Ascending aorta (tissue), 2 donors: Measurements from ENCODE around the gene AFF3. TPM values are rescaled to one million over a fixed set of nuclear protein-coding genes. Genes with fewer than 3 reads are reported as not detected.
A peak's percentile ranks its signal among the peaks of the same experiment; 100 is the strongest.
"Not testable (repeated sequence)": the region's sequence is repeated elsewhere in the genome, so short reads cannot be mapped to it uniquely, and the experiment has no call there.

Experiments
- DNase-seq, 2 donors: peaks; one replicate each; pipeline ENCODE4 v3.0.0-alpha.2; 2019; ENCODE audit warnings: low spot score in 2 of 2
- H3K27ac ChIP-seq, 2 donors: fragments of 200-600 bp; sonication (generic); one replicate each; pipeline ENCODE4 v1.5.1; 2016 to 2017; ENCODE audit warnings: mild to moderate bottlenecking in 1 of 2
- H3K27me3 ChIP-seq: fragments of 200-600 bp; sonication (generic); one replicate; pipeline ENCODE4 v1.5.1; 2017
- H3K36me3 ChIP-seq, 2 donors: fragments of 200-600 bp; sonication (generic); one replicate each; pipeline ENCODE4 v1.5.1; 2016
- H3K4me1 ChIP-seq, 2 donors: fragments of 200-600 bp; sonication (generic); one replicate each; pipeline ENCODE4 v1.5.1; 2016 to 2017; ENCODE audit warnings: mild to moderate bottlenecking in 1 of 2
- H3K4me3 ChIP-seq, 2 donors: fragments of 200-600 bp; sonication (generic); one replicate each; pipeline ENCODE4 v1.5.1; 2016 to 2017; ENCODE audit warnings: mild to moderate bottlenecking in 1 of 2
- H3K9me3 ChIP-seq, 2 donors: fragments of 200-600 bp; sonication (generic); one replicate each; pipeline ENCODE4 v1.5.1; 2016
- intact Hi-C: fragments of 100-400 bp; cut with DNase I; formaldehyde crosslinking; loops from one replicate; pipeline ENCODE4 v1.15.1; 2023
- total RNA-seq: library from RNA; depleted of rRNA; stranded (reverse); fragments of >200 nt; gene quantifications from one replicate; pipeline ENCODE4 v1.1.0, GENCODE V29; 2016
- TF ChIP-seq, protein P1 (sequence below), 3 experiments: fragments of 200-600 bp in 2 of 3; fragments of 450-650 bp in 1 of 3; sonication (generic) in 2 of 3; IDR thresholded peaks; one replicate each; pipeline ENCODE4 v1.5.1; 2016 to 2019; ENCODE audit warnings: antibody characterized with exemption in 3 of 3, mild to moderate bottlenecking in 1 of 3, moderate library complexity in 1 of 3

Gene AFF3
- total RNA-seq, 1 donor from 2014 or later, result 7.1 TPM

DNA sequence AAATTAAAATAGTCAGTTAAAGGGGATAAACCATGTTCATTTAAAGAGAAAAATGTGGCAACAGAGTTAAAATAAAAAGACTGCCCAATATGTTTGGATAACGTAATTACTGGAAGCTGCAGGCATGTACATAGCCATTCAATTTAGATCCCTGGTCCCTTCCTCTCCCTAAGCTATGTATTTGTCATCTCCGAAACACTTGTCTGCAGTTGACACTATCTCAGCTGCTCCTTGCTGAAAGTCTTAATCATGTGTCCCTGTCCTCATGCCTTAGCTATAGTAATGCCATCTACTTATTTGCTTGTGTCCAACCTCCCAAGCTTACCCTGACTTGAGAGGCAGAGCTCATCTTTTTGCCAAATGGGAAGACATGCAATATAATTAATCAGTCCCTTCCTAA lies 478.7 kb downstream of the AFF3 start:
- TF ChIP-seq, protein P1, sequence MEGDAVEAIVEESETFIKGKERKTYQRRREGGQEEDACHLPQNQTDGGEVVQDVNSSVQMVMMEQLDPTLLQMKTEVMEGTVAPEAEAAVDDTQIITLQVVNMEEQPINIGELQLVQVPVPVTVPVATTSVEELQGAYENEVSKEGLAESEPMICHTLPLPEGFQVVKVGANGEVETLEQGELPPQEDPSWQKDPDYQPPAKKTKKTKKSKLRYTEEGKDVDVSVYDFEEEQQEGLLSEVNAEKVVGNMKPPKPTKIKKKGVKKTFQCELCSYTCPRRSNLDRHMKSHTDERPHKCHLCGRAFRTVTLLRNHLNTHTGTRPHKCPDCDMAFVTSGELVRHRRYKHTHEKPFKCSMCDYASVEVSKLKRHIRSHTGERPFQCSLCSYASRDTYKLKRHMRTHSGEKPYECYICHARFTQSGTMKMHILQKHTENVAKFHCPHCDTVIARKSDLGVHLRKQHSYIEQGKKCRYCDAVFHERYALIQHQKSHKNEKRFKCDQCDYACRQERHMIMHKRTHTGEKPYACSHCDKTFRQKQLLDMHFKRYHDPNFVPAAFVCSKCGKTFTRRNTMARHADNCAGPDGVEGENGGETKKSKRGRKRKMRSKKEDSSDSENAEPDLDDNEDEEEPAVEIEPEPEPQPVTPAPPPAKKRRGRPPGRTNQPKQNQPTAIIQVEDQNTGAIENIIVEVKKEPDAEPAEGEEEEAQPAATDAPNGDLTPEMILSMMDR (IDR thresholded peaks at IDR 0.05), result no peak
- H3K9me3 ChIP-seq, result no peaks in the 10 kb centered on the region
- H3K4me1 ChIP-seq, result peaks cover 4 to 27% of the 10 kb centered on the region in 2 donors

DNA sequence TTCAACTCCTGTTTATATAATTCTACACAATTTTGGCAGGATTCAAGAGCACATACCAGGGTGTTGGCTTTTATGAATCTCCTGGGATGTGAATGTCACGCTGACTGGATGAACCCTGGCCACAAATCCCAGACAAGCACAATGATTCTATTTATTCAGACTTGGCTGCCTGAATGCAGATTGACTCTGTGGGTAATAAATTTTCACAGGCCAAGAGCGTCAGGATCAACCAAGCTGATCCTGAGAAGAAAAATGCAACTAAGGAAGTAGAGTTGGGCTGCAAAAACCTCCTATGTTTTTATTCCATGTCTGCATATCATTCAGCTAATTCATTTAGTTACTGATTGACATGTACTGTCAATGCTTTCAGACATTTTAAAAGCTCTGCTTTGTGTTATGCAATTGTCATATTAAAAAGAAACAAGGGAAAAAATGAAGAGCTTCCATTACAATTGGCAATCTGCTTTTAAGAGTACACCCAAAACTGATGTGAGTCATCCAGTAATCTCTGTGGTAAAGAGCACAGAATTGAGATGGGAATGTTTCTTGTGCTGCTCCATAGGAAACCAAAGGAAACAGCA lies 479.5 kb downstream of the AFF3 start:
- H3K27ac ChIP-seq, result peak overlapping the region in 1 of 2 donors; percentile 16
- H3K9me3 ChIP-seq, result no peaks in the 10 kb centered on the region
- peak in 1 of 2 donors; percentile 68 for DNase-seq
- TF ChIP-seq, protein P1 (IDR thresholded peaks at IDR 0.05), result no peak
- H3K4me1 ChIP-seq, result peaks cover 4 to 27% of the 10 kb centered on the region in 2 donors
- H3K36me3 ChIP-seq, result no peaks in the 10 kb centered on the region
- intact Hi-C loops, result loop anchor here (2.0 kb wide), 2 partner anchors 14 to 26 kb away; no protein-coding TSS in a partner anchor
- no peaks in the 10 kb centered on the region for H3K27me3 ChIP-seq
- H3K4me3 ChIP-seq, result no peak overlapping the region

More for the DNA sequence above, 478.7 kb downstream of the AFF3 start:
- Histone ChIP-seq H3K27ac (no peak overlapping the region), H3K4me3 (no peak overlapping the region), H3K27me3 (no peaks in the 10 kb centered on the region), H3K36me3 (no peaks in the 10 kb centered on the region)
- intact Hi-C loops, result loop anchor here (2.0 kb wide), 2 partner anchors 15 to 27 kb away; no protein-coding TSS in a partner anchor
- no peak for DNase-seq

DNA sequence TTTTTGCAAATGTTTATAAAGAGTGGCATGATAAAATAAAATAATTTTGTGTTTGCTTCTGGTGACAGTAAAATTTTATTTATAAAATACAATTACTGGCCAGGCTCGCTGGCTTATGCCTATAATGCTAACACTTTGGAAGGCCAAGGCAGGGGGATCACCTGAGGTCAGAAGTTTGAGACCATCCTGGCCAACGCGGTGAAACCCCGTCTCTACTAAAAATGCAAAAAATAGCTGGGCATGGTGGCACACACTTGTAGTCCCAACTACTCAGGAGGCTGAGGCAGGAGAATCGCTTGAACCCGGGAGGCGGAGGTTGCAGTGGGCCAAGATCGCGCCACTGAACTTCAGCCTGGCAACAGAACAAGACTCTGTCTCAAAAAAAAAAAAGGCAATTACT lies 480.6 kb downstream of the AFF3 start:
- intact Hi-C loops, result loop anchor here (2.0 kb wide), 2 partner anchors 13 to 25 kb away; no protein-coding TSS in a partner anchor
- H3K27ac ChIP-seq, H3K27me3 ChIP-seq, H3K36me3 ChIP-seq, DNase-seq, H3K4me3 ChIP-seq, H3K9me3 ChIP-seq: not testable (repeated sequence)
- H3K4me1 ChIP-seq, result peaks cover 4 to 31% of the 10 kb centered on the region in 2 donors

DNA sequence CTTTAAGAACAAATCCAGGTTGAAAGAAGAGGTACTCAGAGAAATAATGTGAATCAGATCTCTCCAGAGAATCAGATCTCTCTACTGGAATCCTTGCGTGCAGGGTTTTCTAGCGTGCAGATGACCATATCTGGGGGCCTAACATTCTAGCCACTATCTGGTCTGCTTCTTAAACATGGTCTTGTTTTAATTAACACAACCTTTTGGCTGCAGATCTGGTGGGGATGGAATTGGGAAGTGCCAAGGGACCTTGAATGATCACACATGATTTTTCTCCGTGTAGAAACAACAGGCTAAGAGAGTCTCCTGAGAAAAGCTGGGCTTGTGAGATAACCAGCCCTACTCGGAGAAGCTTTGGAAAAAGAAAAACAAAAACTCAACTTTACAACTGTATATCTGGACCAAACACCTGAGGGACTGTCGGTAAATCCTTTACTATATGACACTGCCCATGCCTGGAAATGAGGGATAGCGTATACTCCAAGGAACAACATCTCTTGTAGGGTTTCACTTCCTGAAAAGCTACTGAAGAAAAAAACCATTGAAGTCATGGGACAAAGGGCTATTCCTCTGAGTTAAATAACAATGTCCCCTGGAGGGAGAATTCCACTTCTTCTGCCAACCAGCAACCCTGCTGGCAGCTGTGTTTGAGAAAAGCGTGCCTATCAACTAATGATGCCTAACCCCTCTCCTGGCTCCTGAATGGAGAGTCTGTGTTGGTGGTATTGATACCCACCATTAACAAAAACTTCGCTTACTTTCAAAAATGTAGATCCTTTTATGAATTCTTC lies 481.6 kb downstream of the AFF3 start:
- Histone ChIP-seq H3K4me3 (no peak overlapping the region), H3K9me3 (no peaks in the 10 kb centered on the region), H3K27me3 (no peaks in the 10 kb centered on the region), H3K36me3 (no peaks in the 10 kb centered on the region), H3K27ac (peak overlapping the region; percentile 1 to 27), H3K4me1 (peaks cover 4 to 31% of the 10 kb centered on the region in 2 donors)
- intact Hi-C loops, result no loop called here
- TF ChIP-seq, protein P1 (IDR thresholded peaks at IDR 0.05), result no peak
- no peak for DNase-seq

DNA sequence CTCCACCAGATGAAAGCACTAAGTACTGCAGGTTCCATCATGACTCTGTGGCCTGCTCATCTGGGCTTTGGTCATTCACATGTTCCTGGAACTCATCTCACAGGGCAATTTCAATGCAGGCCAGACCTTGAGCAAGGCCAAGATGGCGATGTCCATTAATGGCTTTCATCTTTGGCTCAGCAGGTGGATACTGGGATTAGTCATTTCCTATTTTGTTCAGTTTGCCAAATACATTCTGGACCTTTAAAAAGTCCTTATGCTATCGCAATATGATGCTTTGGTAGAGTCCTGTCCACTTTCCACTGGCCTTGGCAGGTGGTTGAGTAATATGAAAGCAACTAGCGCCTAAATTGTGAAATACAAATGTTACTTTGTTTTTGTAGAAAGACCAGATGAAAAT lies 482.5 kb downstream of the AFF3 start:
- Histone ChIP-seq H3K27ac (no peak overlapping the region), H3K36me3 (no peaks in the 10 kb centered on the region), H3K27me3 (no peaks in the 10 kb centered on the region), H3K4me1 (peaks cover 4 to 22% of the 10 kb centered on the region in 2 donors), H3K4me3 (no peak overlapping the region), H3K9me3 (no peaks in the 10 kb centered on the region)
- TF ChIP-seq, protein P1 (IDR thresholded peaks at IDR 0.05), result no peak
- DNase-seq, result peak in 1 of 2 donors; percentile 67
- intact Hi-C loops, result no loop called here

DNA sequence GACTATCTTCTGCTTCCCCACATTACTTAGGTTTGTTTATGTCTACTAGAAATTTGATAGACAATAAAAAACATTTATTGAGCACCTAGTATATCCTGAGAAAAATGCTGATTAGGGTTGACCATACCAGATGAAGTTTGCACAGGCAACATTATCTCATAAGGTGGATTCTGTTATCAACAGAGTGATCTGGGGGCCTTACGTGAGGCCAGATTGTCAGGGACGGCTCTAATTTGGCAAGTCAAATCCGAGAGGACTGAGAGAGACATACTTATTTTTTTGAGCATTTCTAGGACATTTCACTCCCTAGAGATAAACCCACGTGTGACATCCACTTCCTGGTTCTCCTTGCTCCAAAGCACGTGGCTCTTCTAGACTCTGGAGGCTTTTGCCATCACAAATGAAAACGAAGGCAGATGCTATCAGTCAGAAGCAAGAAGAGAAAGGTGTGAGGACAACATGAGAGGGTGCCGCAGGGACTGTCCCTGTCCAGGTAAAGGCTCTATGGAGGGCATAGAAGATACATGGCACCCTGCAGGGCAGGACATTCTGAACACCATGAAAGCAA lies 484.6 kb downstream of the AFF3 start:
- intact Hi-C loops, result no loop called here
- Histone ChIP-seq H3K27ac (no peak overlapping the region), H3K27me3 (no peaks in the 10 kb centered on the region), H3K4me3 (no peak overlapping the region), H3K9me3 (no peaks in the 10 kb centered on the region), H3K36me3 (no peaks in the 10 kb centered on the region), H3K4me1 (peaks cover 0 to 12% of the 10 kb centered on the region in 2 donors)
- DNase-seq, result no peak
- TF ChIP-seq, protein P1 (IDR thresholded peaks at IDR 0.05), result no peak
